Stimulated activated CD4-positive, alpha-beta T cell treated with anti-CD3 and anti-CD28 coated beads, Interleukin-1b, Interleukin-23, amount 100 ng/mL, for 48 hours (primary cell): Measurements from ENCODE around the gene NIPAL1.
"Not testable (repeated sequence)": the region's sequence is repeated elsewhere in the genome, so short reads cannot be mapped to it uniquely, and the experiment has no call there.

Experiments used
- DNase-seq: peaks from one replicate; pipeline ENCODE4 v3.0.0-alpha.2; 2020

Gene NIPAL1

GRCh38 chr4:48016141-48017107 lies at the start of gene NIPAL1, which contains the start of gene CNGA1:
TSS of gene NIPAL1 (plus strand) at chr4:48016772. CDS start at chr4:48016840, 68 bp downstream.
TSS of gene CNGA1 (minus strand) at chr4:48016681. CDS start at chr4:47952689, 63,992 bp downstream.
- peak; percentile 62 for DNase-seq

- DNase-seq, result no peak
Observed at GRCh38 chr4:47968847-47969246, 47.7 kb upstream of the NIPAL1 start.

- no peak for DNase-seq
Observed at GRCh38 chr4:47972181-47972580, 44.4 kb upstream of the NIPAL1 start.

GRCh38 chr4:47972721-47973120 lies 43.9 kb upstream of the NIPAL1 start:
- DNase-seq, result no peak

GRCh38 chr4:47974566-47974965 lies 42.0 kb upstream of the NIPAL1 start:
- no peak for DNase-seq

- DNase-seq, result no peak
Observed at GRCh38 chr4:47990145-47990544, 26.4 kb upstream of the NIPAL1 start.

- not testable (repeated sequence) for DNase-seq
Observed at GRCh38 chr4:47992475-47992874, 24.1 kb upstream of the NIPAL1 start.

- DNase-seq, result no peak
Observed at GRCh38 chr4:47996021-47996420, 20.6 kb upstream of the NIPAL1 start.

GRCh38 chr4:48002267-48002666 lies 14.3 kb upstream of the NIPAL1 start:
- no peak for DNase-seq

- DNase-seq, result peak; percentile 25
Observed at GRCh38 chr4:48003568-48003967, 13.0 kb upstream of the NIPAL1 start.

GRCh38 chr4:48005781-48006180 lies 10.8 kb upstream of the NIPAL1 start:
- DNase-seq, result no peak

GRCh38 chr4:48008021-48008596 lies 8.5 kb upstream of the NIPAL1 start:
- DNase-seq, result no peak

GRCh38 chr4:48010906-48011305 lies 5.7 kb upstream of the NIPAL1 start:
- not testable (repeated sequence) for DNase-seq

- no peak for DNase-seq
Observed at GRCh38 chr4:48011722-48012121, 4.8 kb upstream of the NIPAL1 start.

GRCh38 chr4:48012824-48013223 lies 3.7 kb upstream of the NIPAL1 start:
- DNase-seq, result no peak

- no peak for DNase-seq
Observed at GRCh38 chr4:48015216-48015615, 1.4 kb upstream of the NIPAL1 start.

GRCh38 chr4:48015678-48016077 lies 894 bp upstream of the NIPAL1 start:
- DNase-seq, result no peak

GRCh38 chr4:48017108-48017571 lies 568 bp downstream of the NIPAL1 start:
- peak; percentile 59 for DNase-seq

- DNase-seq, result no peak
Observed at GRCh38 chr4:48018112-48018511, 1.5 kb downstream of the NIPAL1 start.

GRCh38 chr4:48021100-48021499 lies 4.5 kb downstream of the NIPAL1 start:
- no peak for DNase-seq

- no peak for DNase-seq
Observed at GRCh38 chr4:48022192-48022799, 5.7 kb downstream of the NIPAL1 start.

GRCh38 chr4:48024522-48024921 lies 8.0 kb downstream of the NIPAL1 start:
- DNase-seq, result no peak

- no peak for DNase-seq
Observed at GRCh38 chr4:48025005-48025404, 8.4 kb downstream of the NIPAL1 start.

GRCh38 chr4:48027653-48028052 lies 11.1 kb downstream of the NIPAL1 start:
- DNase-seq, result no peak
